ENCODE measurements around the gene SEMA5B.

Gene SEMA5B

DNA sequence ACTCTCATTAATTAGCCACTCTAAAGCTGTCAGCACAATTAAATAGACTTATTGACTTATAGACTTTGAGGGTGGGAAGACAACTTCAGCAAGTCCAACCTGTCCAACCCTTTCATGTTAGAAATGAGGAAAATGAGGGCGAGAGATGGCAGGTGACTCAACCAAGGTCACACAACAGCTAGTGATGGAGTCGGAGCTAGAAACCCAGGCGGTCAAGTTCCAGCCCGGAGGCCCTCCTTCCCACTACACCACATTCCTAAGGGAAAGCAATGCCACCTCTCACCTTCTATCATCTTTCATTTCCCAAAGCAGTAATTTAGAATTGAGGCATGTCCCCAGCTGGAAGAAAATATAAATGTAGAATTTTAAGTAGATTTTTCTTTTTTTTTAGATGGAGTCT is 28.7 kb downstream of the SEMA5B start:
- no peaks in the 10 kb centered on the region for H3K4me1 Mint-ChIP-seq (ENCODE audit: low read depth)
- no peak overlapping the region for H3K4me3 Mint-ChIP-seq
- no peak overlapping the region for H3K27ac Mint-ChIP-seq
- H3K9me3 Mint-ChIP-seq (ENCODE audit: low read depth) = no peaks in the 10 kb centered on the region
- H3K27me3 Mint-ChIP-seq = peaks cover 4% of the 10 kb centered on the region
- H3K36me3 Mint-ChIP-seq = no peaks in the 10 kb centered on the region

DNA sequence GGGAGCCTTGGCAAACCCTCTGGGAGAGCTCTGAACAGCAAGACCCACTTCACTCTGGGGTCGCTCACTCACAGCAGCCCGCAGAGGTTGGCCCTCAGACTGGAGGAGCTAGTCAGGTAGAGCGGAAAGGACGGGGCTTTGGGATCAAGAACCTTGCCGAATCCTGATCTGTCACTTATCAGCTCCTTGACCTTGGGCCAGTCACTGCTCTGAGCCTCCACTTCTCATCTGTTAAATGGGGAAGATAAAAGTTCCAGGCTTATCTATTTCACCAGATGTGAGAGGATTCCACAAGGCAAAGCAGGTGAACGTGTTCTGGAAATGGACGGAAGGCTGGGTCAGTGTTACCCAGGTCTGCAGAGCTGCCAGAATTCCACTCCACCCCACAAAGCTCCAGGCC is 29.4 kb downstream of the SEMA5B start:
- H3K4me3 Mint-ChIP-seq = no peak overlapping the region
- no peaks in the 10 kb centered on the region for H3K4me1 Mint-ChIP-seq (ENCODE audit: low read depth)
- H3K27ac Mint-ChIP-seq = no peak overlapping the region
- H3K9me3 Mint-ChIP-seq (ENCODE audit: low read depth) = no peaks in the 10 kb centered on the region
- H3K27me3 Mint-ChIP-seq = peaks cover 5% of the 10 kb centered on the region
- H3K36me3 Mint-ChIP-seq = no peaks in the 10 kb centered on the region

DNA sequence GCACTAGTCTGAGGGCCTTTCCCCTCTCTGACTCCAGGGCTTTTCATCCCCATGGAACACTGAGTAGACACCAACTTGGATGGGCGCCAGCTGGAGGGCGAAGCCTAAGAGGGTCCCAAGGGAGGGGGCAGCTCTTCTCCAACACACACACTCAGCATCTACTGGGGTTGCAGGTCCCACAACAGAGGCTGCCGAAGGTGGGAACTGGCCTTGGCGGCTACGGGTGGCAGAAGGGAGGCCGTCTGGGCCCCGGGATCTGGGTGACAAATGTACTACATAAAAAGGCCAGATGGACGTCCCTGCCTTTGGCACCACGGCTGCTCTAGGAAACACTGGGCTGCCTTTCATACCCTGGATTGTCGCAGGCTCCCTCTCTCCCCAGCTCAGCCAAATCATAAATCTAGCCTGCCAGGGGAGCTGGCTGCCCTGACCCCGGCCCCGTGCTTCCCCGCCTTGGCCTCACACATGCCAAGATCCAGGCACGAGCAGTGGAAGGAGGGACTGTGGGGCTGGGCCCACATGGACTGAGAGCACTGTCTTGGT is 31.5 kb downstream of the SEMA5B start:
- peaks cover 7% of the 10 kb centered on the region for H3K27me3 Mint-ChIP-seq
- no peaks in the 10 kb centered on the region for H3K36me3 Mint-ChIP-seq
- H3K4me3 Mint-ChIP-seq = no peak overlapping the region
- H3K4me1 Mint-ChIP-seq (ENCODE audit: low read depth) = no peaks in the 10 kb centered on the region
- H3K27ac Mint-ChIP-seq = no peak overlapping the region
- no peaks in the 10 kb centered on the region for H3K9me3 Mint-ChIP-seq (ENCODE audit: low read depth)

DNA sequence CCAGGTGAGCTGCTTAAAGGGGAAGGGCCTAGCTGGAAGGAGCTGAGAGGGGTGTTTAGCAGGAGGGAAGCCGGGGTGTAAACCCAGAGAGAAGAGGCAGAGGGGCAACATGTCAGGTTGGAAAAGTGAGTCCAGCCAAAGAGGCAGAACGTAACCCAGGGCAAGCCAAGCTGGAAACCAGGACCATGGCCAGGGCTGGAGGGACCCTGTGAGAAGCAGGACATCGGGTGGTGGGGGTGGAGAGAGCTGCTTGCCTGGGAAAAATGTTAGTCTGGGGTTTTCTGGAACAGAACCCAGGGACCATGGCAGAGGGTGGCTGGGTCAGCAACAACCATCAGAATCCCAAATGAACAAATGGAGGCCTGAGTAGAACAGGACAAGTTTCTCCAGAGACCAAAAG is 32.6 kb downstream of the SEMA5B start:
- no peaks in the 10 kb centered on the region for H3K9me3 Mint-ChIP-seq (ENCODE audit: low read depth)
- H3K27ac Mint-ChIP-seq = no peak overlapping the region
- H3K27me3 Mint-ChIP-seq = peaks cover 7% of the 10 kb centered on the region
- no peaks in the 10 kb centered on the region for H3K36me3 Mint-ChIP-seq
- H3K4me3 Mint-ChIP-seq = no peak overlapping the region
- no peaks in the 10 kb centered on the region for H3K4me1 Mint-ChIP-seq (ENCODE audit: low read depth)

DNA sequence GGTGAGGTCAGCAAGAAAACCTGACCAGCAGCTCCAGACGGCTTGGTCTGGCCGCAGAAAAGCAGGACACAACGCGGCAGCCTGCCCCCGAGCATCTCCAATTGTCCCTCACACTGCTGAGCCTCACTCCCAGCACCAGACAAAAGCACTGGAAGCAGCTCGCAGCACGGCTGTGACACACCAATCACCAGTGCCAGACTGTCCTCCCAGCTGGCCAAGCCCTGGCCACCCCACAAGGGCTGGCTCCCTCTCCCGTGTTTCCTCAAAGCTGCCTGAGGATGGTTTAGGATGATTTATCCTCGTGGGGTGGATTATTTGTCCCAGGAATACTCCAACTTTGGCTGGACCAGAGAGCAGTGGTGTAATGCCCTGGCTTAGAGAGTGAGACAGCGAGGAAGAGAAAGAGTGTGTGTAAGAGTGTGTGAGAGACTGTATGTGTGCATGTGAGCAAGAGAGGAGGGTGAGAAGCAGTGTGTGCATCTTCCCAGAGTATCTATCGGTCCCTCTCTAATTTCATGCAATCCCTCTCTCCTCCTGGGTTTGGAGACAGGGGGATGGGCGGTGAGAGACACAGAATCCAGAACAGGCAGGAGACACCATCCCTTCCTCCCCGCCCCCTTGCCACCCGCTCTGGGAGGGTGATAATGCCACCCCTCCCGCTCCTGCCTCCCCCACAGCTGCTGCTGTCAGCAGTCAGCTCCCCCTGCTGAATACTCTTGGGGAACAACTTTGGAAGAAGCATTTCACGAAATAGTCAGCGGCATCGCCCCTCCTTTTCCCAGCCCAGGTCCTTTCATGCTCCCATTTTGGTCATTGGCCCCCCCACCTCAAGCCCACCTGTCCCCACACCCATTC is 34.2 kb downstream of the SEMA5B start:
- Mint-ChIP-seq H3K9me3 (ENCODE audit: low read depth) (no peaks in the 10 kb centered on the region), H3K27me3 (peaks cover 9% of the 10 kb centered on the region), H3K36me3 (no peaks in the 10 kb centered on the region), H3K4me1 (ENCODE audit: low read depth) (no peaks in the 10 kb centered on the region), H3K4me3 (no peak overlapping the region), H3K27ac (no peak overlapping the region)

DNA sequence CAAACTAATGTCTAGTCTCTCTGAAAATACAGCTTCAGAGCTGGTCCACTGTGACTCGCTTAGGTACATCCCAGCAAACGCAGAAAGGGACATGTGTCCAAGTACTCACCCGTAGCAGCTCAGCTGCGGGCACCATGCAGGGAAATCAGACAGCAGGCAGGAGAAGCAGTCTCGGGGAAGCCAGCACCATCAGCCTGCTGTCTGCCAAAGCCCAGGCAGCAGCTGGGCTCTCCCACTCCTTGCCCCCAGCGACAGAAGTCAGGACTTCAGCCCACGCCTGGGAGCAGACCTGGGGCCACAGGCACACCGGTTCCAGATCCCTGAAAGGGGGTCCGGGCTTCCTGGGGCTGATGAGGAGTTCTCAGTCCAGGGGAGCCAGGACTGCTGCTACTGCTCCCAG is 34.9 kb downstream of the SEMA5B start:
- H3K27me3 Mint-ChIP-seq = peaks cover 9% of the 10 kb centered on the region
- no peaks in the 10 kb centered on the region for H3K9me3 Mint-ChIP-seq (ENCODE audit: low read depth)
- H3K4me1 Mint-ChIP-seq (ENCODE audit: low read depth) = no peaks in the 10 kb centered on the region
- no peak overlapping the region for H3K27ac Mint-ChIP-seq
- H3K36me3 Mint-ChIP-seq = no peaks in the 10 kb centered on the region
- no peak overlapping the region for H3K4me3 Mint-ChIP-seq

DNA sequence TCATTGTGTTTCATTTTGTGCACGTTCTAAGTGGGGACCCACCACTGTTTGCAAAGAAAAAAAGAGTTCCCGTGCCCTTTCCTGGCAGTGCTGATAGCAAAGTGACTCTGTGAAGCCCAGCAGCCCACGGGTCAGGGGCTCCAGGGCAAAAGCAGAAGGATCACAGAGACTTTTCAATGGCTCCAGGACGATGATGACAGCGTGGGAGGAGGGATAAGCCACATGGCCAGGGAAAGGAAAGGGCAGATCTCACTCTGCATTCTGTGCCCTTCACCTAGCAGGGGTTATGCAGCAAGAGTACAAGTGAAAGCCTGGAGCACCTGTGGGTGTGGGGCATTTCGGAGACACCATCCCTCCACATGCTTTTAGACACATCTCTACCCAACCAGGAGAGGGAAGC is 35.4 kb downstream of the SEMA5B start:
- Mint-ChIP-seq H3K27ac (no peak overlapping the region), H3K4me3 (no peak overlapping the region), H3K4me1 (ENCODE audit: low read depth) (no peaks in the 10 kb centered on the region), H3K36me3 (no peaks in the 10 kb centered on the region), H3K9me3 (ENCODE audit: low read depth) (no peaks in the 10 kb centered on the region), H3K27me3 (peaks cover 9% of the 10 kb centered on the region)

DNA sequence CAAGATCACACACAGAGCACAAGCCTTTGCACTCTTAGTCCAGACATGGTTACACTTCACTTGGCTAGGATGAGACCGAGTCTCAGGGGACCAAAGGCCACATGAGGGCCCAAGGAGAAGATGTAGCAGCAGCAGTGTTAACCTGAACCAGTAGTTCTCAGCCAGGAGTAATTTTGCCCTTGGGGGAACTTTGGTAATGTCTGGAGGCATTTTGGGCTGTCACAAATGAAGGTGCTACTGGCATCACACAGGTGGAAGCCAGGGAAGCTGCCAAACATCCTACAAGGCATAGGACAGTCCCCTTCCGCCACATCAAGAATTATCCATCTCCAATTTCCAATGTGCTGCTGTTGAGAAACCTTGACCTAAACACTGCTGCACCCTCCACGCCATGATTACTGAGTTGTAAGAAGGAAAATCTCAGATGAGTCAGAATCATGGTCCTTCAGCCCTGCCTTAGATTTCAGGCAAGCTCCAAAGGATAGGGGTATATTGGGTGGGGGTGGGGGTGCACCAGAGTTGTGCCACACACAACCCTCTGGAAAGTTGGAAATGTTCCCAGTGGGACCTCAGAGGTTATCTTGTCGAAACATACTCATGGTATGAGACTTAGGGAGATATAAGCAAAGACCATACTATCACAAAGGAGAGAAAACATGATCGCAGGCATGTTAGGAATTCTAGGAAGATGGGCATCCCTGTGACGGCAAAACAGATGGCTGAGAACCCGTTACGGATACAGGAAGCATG is 36.2 kb downstream of the SEMA5B start:
- Mint-ChIP-seq H3K36me3 (no peaks in the 10 kb centered on the region), H3K27me3 (peaks cover 9% of the 10 kb centered on the region), H3K4me3 (no peak overlapping the region), H3K4me1 (ENCODE audit: low read depth) (no peaks in the 10 kb centered on the region), H3K27ac (no peak overlapping the region), H3K9me3 (ENCODE audit: low read depth) (no peaks in the 10 kb centered on the region)

DNA sequence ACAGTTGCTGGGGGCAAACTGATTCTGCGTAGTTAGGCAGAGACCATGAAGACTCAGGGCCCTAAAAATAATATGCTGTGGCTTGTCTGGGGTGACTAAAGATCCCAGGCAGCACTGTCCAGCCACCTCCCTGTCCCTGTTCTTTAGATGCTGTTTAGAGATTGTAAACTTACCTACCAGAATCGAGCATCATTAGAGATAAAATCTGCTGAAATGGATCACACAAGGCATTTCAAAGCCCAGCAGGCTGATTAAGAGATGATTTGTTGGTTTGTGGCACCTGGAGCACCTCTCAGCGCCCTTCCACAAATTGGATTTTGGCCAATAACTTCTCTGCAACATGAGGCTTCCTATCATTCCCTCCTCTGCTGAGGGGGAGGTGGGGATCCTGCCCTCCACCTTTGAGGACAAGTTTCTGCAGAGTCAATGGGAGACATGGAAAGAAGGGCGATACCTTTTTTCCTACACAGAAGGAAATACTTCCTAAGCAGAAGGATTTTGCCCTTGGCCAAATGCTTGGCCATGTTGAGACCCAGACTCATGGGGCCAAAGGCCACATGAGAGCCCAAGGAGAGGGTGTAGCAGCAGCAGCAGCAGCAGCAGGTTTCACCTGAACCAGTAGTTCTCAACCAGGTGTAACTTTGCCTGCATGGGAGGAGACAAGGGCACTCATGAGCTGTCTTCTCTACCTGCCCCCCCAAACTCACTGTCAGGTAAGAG is 37.5 kb downstream of the SEMA5B start:
- H3K4me3 Mint-ChIP-seq = no peak overlapping the region
- no peak overlapping the region for H3K27ac Mint-ChIP-seq
- no peaks in the 10 kb centered on the region for H3K9me3 Mint-ChIP-seq (ENCODE audit: low read depth)
- no peaks in the 10 kb centered on the region for H3K36me3 Mint-ChIP-seq
- H3K4me1 Mint-ChIP-seq (ENCODE audit: low read depth) = no peaks in the 10 kb centered on the region
- peaks cover 9% of the 10 kb centered on the region for H3K27me3 Mint-ChIP-seq

DNA sequence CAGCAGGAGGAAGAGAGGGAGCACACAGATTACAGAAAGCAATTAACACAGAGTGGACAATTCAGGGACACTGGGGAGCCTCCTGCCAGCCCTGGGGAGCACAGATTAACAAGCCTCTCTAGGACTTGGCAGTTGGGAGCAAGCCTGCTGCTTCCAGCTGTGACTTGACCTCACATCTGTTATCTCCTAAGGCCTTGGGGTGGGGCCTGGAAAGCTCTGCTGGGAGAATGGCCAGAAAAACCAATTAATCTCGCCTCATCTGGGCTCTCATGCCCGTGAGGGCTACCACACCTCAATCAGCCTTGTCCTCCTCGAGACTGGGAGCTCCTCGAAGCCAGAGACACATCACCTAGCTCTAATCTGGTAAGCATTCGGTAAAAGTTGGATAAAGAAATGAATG is 39.1 kb downstream of the SEMA5B start:
- Mint-ChIP-seq H3K36me3 (no peaks in the 10 kb centered on the region), H3K9me3 (ENCODE audit: low read depth) (no peaks in the 10 kb centered on the region), H3K27ac (no peak overlapping the region), H3K4me3 (no peak overlapping the region), H3K27me3 (peaks cover 4% of the 10 kb centered on the region), H3K4me1 (ENCODE audit: low read depth) (no peaks in the 10 kb centered on the region)

DNA sequence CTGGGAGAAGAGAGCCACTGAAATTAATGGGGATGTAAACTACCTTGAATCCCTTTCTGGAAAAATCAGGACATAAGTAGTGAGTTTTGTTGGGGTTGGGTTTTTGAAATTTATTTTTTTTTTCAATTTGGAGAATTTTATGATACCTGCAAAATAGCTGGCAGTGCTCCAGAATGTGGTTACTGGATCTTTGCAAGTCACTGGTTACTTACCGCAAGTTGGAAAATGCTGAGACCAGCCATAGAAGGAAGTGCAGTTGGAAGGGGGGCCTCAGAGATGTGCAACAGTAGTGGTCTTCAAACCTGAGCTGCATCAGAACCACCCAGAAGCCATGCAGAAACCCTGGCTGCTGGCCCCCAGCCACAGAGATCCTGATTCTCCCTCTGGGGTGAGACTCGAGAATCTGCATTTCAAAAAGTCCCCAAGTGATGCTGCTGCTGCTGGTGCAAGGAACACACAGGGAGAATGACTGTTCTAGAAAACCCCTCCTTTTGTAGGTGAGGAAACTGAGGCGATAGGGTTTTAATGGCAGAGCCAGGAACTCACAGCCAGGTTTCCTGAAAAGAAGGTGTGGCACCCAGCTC is 39.7 kb downstream of the SEMA5B start:
- no peaks in the 10 kb centered on the region for H3K36me3 Mint-ChIP-seq
- H3K27ac Mint-ChIP-seq = no peak overlapping the region
- H3K4me3 Mint-ChIP-seq = no peak overlapping the region
- H3K4me1 Mint-ChIP-seq (ENCODE audit: low read depth) = no peaks in the 10 kb centered on the region
- peaks cover 6% of the 10 kb centered on the region for H3K27me3 Mint-ChIP-seq
- H3K9me3 Mint-ChIP-seq (ENCODE audit: low read depth) = no peaks in the 10 kb centered on the region

DNA sequence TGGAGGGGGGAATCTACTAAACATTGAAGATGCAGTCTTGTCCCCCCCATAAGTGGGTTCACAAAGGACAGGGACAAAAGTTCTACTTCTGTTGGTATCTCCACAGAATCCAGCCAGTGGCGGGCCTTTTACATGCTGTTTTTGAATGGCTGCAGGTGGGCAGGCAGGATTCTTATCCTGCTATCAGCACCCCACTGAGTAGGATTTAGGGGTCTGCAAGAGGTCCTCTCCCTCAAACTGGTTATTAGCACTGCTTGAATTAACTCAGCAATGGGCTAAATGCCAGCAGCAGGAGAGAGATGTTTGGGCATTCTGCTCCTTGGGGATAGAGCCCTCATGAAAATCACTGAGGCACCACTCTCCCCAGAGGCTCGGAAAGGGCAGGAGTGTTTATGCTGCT is 40.3 kb downstream of the SEMA5B start:
- Mint-ChIP-seq H3K27ac (no peak overlapping the region), H3K9me3 (ENCODE audit: low read depth) (no peaks in the 10 kb centered on the region), H3K4me1 (ENCODE audit: low read depth) (no peaks in the 10 kb centered on the region), H3K36me3 (no peaks in the 10 kb centered on the region), H3K27me3 (peaks cover 3% of the 10 kb centered on the region), H3K4me3 (no peak overlapping the region)

DNA sequence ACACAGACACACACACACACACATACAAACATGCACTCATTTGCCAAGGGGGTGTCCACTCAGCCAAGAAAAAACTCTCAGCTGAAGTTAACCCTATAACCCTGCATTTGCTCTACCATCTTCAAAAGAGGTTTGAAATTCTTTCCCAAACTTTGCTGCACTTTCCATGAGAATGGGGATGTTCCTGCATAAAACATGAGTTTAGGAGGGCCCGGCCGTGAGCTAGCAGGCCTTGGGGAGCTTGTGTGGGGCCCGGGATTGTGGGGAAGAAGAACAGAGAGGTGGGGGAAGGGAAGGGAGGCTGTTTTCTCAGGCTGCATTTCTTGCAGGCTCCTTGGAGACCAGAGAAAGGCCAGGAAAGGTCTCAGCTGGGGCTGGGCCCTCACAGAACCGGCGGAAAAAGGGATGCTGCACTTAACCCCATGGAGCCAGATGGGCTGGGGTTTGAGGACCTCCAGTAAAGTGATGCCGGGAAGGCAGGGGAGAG is 40.8 kb downstream of the SEMA5B start:
- H3K27ac Mint-ChIP-seq = no peak overlapping the region
- H3K4me3 Mint-ChIP-seq = no peak overlapping the region
- H3K36me3 Mint-ChIP-seq = no peaks in the 10 kb centered on the region
- H3K4me1 Mint-ChIP-seq (ENCODE audit: low read depth) = no peaks in the 10 kb centered on the region
- no peaks in the 10 kb centered on the region for H3K9me3 Mint-ChIP-seq (ENCODE audit: low read depth)
- H3K27me3 Mint-ChIP-seq = peaks cover 3% of the 10 kb centered on the region

DNA sequence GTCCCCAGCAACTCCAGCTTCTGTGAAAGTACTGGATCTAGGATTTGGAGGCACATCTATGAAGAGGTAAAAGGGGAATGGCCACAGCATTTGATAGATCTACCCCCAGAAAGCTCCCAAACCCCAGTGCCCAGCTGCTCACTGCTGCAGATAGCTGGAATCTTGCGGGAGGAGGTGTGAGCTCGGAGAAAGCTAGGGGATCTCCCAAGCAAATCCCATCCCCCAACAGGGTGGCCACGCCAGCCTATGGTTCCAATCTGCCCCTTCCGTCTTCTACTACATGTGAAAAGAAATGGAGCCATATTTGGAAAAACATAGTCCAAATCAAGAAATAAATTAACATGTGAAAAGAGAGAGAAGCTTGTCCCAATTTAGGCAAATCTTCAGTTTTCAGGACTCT is 42.0 kb downstream of the SEMA5B start:
- Mint-ChIP-seq H3K27ac (no peak overlapping the region), H3K36me3 (no peaks in the 10 kb centered on the region)

More for the DNA sequence above, 42.0 kb downstream of the SEMA5B start:
- H3K9me3 Mint-ChIP-seq (ENCODE audit: low read depth) = no peaks in the 10 kb centered on the region
- no peak overlapping the region for H3K4me3 Mint-ChIP-seq
- peaks cover 5% of the 10 kb centered on the region for H3K27me3 Mint-ChIP-seq
- no peaks in the 10 kb centered on the region for H3K4me1 Mint-ChIP-seq (ENCODE audit: low read depth)
